Stimulated activated CD8-positive, alpha-beta memory T cell treated with anti-CD3 and anti-CD28 coated beads, Interleukin-15, amount 100 ng/mL, for 48 hours (primary cell): ENCODE results near the gene CDH2.

Experiments
- DNase-seq, 2 donors: peaks; one replicate each; pipeline ENCODE4 v3.0.0-alpha.2; 2020; ENCODE audit warnings: low read depth in 2 of 2

The CDH2 gene

DNA sequence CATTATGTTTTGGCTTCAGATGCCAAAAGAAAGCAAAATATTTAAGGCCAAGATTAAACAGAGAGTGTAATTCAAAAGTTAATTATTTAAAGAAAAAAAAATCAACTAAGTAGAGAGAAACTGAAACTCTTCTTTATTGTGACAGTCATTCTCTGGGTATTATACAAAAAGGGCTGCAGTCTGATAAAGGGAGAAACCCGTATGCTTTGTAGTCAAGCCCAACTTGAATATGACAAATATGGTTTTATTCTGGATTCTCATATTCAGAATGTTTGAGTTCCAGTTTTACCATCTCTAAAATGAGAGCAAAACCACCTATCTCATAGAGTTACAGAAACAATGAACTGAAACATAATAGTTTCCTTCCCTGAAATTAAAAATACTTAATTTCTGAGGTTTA lies 8.2 kb downstream of the CDH2 start:
- DNase-seq: no peak

DNA sequence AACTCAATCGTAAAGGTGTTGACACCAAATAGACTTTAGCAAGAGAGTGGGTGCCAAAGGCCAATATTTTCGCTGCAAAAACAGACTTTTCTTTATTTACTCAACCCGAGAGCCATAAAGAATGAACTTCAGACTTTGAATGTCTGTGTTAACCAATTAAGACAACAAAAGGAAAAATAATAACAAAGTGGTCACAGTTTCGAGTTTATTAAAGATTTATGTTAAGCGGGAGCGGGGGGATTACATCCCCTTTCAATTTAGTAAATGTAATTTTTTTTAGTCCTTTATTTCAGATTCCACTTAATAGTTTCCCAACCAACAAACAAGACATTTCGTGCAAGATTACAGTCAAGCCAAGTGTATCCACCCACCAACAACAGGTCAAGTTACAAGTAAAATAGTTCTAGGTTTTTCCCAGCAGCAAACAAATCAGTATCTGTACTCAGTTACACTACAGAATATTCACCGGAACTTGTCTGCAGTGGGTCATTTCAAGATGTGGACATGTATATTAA lies 9.0 kb downstream of the CDH2 start:
- no peak for DNase-seq

- no peak for DNase-seq
Observed at GRCh38 chr18:28164771-28165483, 12.0 kb downstream of the CDH2 start.

- no peak for DNase-seq
Observed at GRCh38 chr18:28163201-28163775, 13.6 kb downstream of the CDH2 start.

GRCh38 chr18:28161608-28162599 lies 15.0 kb downstream of the CDH2 start:
- DNase-seq: no peak

- DNase-seq: no peak
Observed at GRCh38 chr18:28159055-28159454, 17.9 kb downstream of the CDH2 start.

- no peak for DNase-seq
Observed at GRCh38 chr18:28158083-28158581, 18.8 kb downstream of the CDH2 start.

DNA sequence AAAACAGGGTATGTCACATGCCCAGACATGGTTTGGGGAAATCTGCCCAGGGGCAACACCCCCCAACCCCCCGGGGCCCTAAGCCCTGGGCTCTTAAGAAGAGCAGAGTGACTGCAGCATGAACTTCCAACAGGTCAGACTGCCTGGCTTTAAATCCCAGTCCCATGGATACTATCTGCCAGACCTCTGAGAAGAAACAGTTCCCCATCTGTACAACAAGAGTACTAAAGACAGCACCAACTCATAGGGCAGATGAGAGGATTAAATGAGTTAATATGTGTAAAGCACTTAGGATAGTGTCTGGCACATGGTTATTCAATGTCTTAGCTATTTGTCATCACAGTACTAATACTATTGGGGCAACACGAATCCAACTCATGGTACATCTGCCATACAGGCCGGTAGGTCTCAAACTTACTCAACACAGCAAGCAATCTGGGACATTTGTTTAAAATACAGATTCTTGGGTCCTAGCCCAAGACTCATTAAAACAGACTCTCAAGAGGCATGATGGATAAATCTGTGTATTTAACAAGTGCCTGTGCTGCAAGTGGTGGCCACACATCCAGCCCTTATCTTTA lies 23.4 kb downstream of the CDH2 start:
- DNase-seq: no peak

- no peak for DNase-seq
Observed at GRCh38 chr18:28152754-28153153, 24.2 kb downstream of the CDH2 start.

GRCh38 chr18:28152354-28152753 lies 24.6 kb downstream of the CDH2 start:
- DNase-seq: no peak

- DNase-seq: no peak
Observed at GRCh38 chr18:28151434-28151833, 25.5 kb downstream of the CDH2 start.

GRCh38 chr18:28150925-28151324 lies 26.0 kb downstream of the CDH2 start:
- DNase-seq: no peak

DNA sequence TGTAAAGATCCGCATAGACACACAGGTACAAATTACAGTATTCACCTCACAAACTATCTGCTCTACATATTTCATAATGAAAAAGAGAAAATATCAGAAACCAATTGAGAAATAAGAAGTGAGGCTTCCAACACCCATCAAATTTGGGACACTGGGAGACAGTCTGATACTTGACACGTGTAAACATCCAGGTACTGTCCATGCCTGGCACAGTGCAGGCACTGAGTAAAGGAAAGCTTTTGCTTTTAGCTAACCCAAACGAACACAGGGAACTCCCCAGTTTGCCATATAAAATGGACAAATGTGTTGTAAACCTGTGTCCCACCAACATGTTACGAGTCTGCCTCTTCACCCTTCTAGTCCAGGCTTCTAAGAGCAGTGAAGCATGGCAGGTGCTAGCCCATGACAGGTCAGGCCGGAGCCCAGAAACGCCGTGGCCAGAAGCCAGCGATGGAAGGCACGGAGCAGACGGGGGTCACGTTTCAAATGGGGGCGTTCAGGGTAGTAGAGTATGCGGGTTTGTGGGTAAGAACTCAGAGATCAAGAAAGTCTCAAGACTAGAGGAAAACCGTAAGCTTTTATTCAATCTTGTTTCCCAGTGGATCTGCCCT lies 27.0 kb downstream of the CDH2 start:
- DNase-seq: no peak

DNA sequence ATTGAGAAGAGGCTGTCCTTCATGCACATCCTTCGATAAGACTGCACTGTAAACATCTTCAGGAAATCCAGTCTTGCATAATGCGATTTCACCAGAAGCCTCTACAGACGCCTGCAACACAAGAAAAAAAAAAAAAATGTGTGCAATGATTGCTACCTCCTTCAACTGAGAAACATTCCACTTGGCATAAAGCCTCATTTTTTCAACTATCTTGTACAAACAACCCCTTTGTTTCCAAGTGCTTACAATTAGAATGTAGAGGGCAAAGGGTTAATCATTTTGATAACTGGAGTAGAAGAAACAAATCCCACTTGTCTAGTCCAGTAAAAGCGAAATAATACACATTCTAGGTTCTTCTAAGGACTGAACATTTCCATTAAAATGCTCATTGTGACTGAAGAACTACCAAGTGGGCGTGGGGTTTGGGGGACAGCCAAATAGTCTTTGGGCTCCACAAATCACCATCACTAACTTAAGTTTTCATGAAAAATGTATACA lies 29.2 kb downstream of the CDH2 start:
- no peak for DNase-seq

GRCh38 chr18:28143725-28144124 lies 33.2 kb downstream of the CDH2 start:
- no peak for DNase-seq

DNA sequence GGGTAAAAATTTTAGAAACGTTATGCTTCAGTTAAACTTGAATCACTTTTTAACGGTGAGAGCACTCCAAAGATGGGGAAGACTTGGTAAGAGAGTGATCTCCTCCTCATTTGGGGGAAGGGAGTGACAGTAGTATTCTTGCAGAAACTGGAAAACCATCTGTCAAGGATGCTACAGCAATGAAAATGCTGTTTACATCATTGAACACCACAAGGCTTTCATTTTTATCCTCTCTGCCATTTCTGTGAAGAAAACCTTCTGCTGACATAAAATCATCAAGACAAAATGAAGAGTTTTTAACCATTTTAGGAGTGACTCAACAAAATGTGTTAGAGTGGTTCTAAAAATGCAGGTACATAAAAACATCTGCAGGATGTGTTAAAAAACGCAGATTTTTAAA lies 38.1 kb downstream of the CDH2 start:
- no peak for DNase-seq

DNA sequence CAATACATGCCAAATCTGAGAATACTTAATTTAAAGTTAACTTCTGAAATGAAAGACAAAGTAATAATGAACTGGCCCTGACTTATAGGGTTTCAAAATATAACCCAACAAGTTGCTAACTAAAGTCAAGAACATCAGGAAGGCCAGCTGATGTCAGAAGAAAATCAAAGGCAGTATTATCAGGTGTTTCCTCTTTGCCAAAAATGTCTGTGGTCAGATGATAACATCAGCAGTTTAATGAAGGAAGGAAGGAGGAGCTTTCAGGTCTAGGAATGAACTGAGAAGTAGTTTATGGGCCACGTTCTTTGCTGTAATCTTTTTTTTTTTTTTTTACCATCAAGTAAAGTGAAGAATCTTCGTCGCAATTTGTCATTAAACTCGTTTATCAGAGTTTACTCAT lies 40.9 kb downstream of the CDH2 start:
- no peak for DNase-seq

- DNase-seq: no peak
Observed at GRCh38 chr18:28134774-28135173, 42.2 kb downstream of the CDH2 start.

DNA sequence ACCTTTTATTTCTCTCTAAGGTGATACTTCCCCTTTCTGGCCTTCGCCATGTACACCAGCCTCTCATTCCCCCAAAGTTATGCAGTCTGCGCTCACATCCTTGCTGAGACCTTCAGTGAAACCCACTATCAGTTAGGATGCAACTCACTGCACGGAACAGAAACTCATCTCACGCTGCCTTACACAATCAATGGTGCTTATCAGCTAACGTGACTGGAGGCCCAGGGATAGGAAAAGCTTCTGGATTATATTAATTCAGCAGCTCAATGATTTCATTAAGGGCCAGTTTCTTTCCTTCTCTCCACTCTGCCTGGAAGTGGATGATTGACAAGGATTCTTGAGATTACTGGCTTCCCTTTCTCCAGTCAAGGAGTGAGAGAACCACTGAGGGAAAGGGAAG lies 44.8 kb downstream of the CDH2 start:
- DNase-seq: no peak

DNA sequence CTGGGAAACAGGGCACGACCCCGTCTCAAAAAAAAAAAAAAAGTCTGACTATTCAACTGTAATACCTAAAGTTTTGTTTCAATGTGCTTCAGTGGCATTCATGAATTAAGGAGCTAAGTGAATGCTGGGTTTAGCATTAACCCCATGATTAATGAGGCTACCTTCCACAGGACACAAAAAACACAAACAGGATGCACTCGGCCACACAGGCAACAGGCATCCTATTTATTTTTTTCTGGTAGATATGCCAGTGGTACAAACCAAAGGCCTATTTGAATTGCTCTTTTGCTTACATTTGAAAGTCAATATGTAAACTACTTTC lies 48.3 kb downstream of the CDH2 start:
- DNase-seq: no peak
